KG1 (cell line): ENCODE data around the gene CCL22.
"Not testable (repeated sequence)": the region's sequence is repeated elsewhere in the genome, so short reads cannot be mapped to it uniquely, and the experiment has no call there.

Source experiments
- DNase-seq: peaks from one replicate; lab custom pipeline; 2025; lab: John Stamatoyannopoulos, UW

CCL22 gene

DNA sequence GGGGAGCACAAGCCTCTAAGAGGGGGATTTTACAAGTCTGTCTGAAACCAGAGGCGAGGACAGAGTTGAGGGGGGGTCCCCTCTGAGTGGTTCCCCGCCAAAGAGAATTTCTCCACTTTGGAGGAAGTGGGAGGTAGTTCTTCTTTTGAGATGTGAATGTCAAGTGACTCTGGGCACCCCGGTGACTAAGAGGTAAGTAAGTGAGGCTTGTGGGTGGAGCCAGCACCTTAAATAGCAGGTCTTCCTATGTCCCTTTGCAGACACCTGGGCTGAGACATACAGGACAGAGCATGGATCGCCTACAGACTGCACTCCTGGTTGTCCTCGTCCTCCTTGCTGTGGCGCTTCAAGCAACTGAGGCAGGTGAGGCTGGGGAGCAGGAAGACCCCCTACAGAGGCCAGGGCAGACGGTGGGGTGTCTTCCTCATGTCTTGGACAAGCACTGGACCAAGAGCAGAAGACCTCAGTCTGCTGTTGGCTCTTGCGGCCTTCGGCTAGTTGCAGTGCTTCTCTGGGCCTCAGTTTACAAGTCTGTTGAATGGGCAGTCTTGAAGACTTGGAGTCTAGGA, at the start of gene CCL22:
TSS of gene CCL22 (plus strand) at position 257 of the 569 bp plus-strand sequence. CDS start at position 291, 34 bp downstream.
- DNase-seq = no peak

DNA sequence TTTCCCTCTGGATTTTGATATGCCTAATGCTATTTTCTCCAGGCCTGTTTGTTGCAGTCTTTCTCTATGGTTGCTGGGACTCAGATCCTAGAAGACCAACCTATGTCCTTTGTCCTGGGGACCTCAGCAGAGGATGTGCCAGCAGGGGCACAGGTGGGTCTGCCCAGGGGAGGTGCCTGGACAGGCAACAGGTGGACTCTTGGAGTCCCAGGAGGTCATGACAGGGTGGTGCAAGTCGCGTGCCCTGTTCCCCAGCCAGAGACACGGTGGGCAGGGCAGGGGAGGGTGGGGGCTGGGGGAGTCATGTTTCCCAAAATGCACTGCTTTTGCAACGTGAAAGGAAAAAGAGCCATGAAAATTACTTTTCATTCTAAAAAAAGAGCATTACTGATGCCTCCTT, 47.8 kb upstream of the CCL22 start:
- DNase-seq = no peak

DNA sequence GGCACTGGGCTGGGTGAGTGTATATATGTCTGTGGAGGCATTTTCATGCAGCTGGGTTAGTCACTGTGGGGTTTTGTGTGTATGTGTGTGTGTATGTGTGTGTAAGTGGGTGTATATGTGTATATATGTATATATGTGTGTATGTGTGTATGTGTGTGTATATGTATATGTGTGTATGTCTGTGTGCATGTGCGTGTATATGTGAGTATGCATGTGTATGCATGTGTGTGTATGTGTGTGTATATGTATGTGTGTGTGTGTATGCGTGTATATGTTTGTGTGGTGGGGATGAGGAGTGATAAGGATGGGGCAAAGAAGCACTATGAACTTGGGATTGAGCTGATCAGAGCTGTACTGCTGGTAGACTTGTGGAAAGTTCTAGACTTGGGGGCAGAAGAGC, 45.1 kb upstream of the CCL22 start:
- DNase-seq = no peak

DNA sequence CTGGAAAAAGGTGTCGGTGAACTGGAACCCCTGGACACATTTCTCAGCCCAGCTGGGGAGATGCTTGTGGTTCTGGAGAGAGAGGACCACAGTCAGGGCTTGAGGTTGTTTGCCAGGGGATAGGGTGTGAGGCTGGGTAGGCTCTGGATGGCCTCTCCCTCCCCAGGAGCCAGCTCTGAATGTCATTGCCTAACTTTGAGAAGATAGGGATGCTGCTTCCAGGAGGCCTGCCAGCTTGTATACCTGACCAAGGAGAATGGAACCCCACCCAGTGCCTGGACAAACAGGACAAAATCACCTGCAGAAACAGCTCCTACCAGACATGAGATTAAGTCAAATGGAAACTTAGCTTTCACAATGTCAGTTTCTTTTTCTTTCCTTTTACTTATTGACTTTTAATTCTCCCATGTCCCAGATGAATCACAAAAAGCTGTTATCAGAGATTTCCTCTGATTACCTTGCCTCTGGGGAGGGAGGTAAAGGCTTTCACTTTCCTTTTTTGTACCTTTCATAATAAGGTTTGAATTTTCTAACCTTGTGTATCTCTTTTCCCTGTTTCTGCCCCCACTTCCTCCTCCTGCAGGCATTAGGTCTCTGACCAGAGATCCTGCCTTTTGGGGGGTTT, 44.3 kb upstream of the CCL22 start:
- no peak for DNase-seq

DNA sequence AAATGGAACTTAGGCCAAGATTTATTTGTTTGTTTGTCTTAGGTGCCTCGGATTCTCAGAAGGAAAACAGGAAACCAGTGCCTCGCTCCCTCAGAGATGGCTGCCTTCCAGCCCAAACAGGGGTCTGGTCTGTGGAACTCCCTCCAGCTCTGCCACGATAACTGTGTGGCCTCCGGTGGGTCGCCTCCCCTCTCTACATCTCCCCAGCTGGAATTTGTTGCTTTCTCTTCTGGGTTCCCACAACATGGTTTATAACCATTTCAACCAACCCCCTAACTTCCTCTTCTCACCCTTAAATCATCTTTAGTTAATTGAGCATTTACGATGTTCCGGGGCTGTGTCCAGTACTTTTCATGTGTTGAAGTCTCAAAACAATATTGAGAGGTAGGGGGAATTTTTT, 43.2 kb upstream of the CCL22 start:
- no peak for DNase-seq

GRCh38 chr16:57316390-57317017, 42.1 kb upstream of the CCL22 start:
- no peak for DNase-seq

GRCh38 chr16:57318240-57318970, 40.2 kb upstream of the CCL22 start:
- no peak for DNase-seq

GRCh38 chr16:57319646-57320045, 38.9 kb upstream of the CCL22 start:
- DNase-seq = no peak

GRCh38 chr16:57324749-57325148, 33.8 kb upstream of the CCL22 start:
- DNase-seq = no peak

GRCh38 chr16:57325458-57325857, 33.1 kb upstream of the CCL22 start:
- no peak for DNase-seq

- DNase-seq = no peak
Observed at GRCh38 chr16:57329718-57330327, 28.8 kb upstream of the CCL22 start.

DNA sequence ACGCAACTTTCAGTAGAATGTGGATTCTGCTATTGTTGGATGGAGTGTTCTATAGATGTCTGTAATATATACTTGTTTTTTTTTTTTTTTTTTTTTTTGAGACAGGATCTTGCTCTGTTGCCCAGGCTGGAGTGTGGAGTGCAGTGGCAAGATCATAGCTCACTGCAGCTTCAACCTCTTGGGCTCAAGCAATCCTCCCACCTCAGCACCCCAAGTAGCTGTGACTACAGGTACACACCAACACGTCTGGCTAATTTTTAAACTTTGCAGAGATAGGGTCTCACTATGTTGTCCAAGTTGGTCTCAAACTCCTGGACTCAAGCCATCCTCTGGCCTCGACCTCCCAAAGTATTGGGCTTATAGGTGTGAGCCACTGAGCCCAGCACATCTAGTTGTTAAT, 27.2 kb upstream of the CCL22 start:
- DNase-seq = no peak

GRCh38 chr16:57333402-57333801, 25.2 kb upstream of the CCL22 start:
- no peak for DNase-seq

DNA sequence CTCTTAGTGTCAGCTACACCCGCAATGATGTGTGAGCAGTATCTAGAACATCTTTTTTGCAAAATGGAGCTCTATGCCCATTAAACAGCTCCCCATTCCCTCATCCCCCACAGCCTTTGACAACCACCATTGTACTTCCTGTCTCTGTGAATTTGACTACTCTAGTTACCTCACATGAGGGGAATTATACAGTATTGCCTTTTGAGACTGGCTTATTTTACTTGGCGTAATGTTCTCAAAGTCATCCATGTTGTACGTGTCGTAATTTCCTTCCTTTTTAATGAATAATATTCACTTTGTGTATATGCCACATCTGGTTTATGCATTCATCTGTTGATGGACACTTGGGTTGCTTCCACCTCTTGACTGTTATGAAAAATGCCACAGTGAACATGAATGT, 23.2 kb upstream of the CCL22 start:
- DNase-seq = no peak

DNA sequence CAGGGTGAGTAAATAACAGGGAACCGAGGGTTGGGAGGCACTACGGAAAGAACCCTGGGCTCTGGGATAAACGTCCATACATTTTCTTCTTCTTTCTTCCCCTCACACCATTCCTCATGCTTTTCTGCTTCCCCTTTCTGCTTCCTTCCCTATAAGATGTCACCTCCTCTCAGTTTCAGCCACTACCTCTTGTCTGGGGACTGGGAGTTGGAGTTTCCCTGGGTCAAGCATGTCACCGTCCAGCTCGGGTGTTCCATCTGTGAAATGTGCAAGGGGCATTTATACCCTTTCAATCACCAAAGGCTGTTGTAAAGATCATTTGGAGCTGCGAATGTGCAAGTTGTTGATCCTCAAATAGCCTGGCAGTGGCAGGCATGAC, 17.5 kb upstream of the CCL22 start:
- DNase-seq = no peak

- no peak for DNase-seq
Observed at GRCh38 chr16:57341441-57342303, 16.9 kb upstream of the CCL22 start.

DNA sequence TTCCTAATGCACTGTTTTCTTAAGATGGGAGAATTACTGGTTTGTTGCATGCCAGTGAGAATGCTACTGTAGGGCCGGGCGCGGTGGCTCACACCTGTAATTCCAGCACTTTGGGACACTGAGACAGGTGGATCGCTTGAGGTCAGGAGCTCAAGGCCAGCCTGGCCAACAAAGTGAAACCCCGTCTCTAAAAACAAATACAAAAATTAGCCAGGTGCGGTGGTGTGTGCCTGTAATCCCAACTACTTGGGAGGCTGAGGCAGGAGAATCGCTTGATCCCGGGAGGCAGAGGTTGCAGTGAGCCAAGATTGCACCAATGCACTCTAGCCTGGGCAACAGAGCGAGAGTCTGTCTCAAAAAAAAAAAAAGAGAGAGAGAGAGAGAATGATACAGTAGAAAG, 16.0 kb upstream of the CCL22 start:
- DNase-seq = not testable (repeated sequence)

GRCh38 chr16:57343221-57343620, 15.4 kb upstream of the CCL22 start:
- no peak for DNase-seq

DNA sequence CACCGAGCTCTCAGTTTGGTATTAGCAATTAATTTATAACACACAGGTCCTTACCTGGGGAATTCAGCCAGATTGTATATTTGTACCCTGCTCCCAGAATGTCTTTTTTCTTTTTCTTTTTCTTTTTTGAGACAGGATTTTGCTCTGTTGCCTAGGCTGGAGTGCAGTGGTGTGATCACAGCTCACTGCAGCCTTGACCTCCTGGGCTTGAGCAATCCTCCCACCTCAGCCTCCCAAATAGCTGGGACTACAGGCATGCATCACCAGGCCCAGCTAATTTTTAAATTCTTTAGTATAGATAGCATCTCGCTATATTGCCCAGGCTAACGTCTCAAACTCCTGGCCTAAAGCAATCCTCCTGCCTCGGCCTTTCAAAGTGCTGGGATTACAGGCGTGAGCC, 14.5 kb upstream of the CCL22 start:
- not testable (repeated sequence) for DNase-seq

DNA sequence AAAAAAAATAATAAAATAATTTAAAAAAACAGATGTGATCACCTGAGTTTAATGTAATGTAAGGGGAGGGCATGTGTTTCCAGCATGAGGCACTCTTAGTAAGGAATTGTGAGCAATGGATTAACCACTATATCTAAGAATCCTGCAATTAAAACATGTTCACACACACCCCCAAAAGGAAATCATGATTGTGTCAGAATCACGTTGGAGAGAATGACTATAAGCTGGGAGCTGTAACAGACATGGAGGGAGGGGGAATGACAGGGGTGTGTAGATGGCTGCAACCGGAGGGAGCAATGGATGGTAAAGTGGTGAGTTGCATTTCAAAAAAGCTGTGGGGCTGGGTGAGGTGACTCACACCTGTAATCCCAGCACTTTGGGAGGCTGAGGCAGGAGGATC, 13.6 kb upstream of the CCL22 start:
- DNase-seq = no peak

DNA sequence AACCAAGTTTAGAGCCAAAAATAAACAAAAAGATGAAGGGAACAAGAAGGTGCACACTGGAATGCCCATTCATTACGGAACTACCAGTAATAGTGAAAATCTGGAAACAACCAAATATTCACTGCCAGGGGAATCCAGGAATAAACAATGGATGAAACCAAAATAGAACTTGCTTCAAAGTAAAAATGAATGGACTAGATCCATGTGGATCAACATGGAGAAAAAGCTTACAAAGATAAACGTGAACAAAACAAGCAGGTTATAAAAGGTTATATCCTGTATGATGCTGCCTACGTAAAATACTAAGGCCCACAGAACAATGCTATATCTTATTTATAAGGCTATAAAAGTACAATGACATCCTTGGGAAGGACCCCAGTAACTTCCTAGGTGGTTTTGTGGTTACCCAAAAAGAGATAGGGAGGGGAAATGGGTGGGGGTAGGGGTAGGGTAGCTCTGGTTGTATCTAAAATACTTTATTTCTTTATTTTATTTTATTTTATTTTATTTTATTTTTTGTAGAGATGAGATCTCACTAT, 12.8 kb upstream of the CCL22 start:
- no peak for DNase-seq
